ENCODE data around the gene OR4D2.

- no peak for TF ChIP-seq RAD21 (IDR thresholded peaks at IDR 0.05)
- no peak for TF ChIP-seq CTCF (IDR thresholded peaks at IDR 0.05; ENCODE audit: low read depth, low read length, missing input control)
- TF ChIP-seq REST (IDR thresholded peaks at IDR 0.05), result no peak
- TF ChIP-seq ZBTB33 (IDR thresholded peaks at IDR 0.05), result no peak
- TF ChIP-seq MAX (IDR thresholded peaks at IDR 0.05), result no peak
- no peak for TF ChIP-seq JUND (IDR thresholded peaks at IDR 0.05)
- TF ChIP-seq EGR1 (IDR thresholded peaks at IDR 0.05; ENCODE audit: low read depth in 2 of 2), result no peak
Measured at GRCh38 chr17:58184308-58184985, 17.7 kb downstream of the OR4D2 start.

Data from liver (tissue), 3 donors.